Activated naive CD4-positive, alpha-beta T cell treated with anti-CD3 and anti-CD28 coated beads, Interleukin-2, amount 50 U/mL, for 72 hours (primary cell): Measurements from ENCODE around the gene NOTCH1. TPM values are rescaled to one million over a fixed set of nuclear protein-coding genes. Genes with fewer than 3 reads are reported as not detected.

Experiments
- ATAC-seq, 2 donors: fragments of 150-1000 bp; cut with Tn5 transposase; 2 replicates each; pipeline ENCODE4 v1.10.0; 2021; ENCODE audit warnings: mild to moderate bottlenecking in 2 of 2, moderate library complexity in 2 of 2
- DNase-seq, 2 donors: peaks; one replicate each; pipeline ENCODE4 v3.0.0; 2021 to 2022; ENCODE audit warnings: low spot score in 2 of 2
- H3K27ac Mint-ChIP-seq, 2 donors: one replicate each; pipeline ENCODE4 v1.8.0; 2022; ENCODE audit warnings: mild to moderate bottlenecking in 2 of 2, mixed read lengths in 2 of 2
- H3K36me3 Mint-ChIP-seq, 2 donors: one replicate each; pipeline ENCODE4 v1.8.0; 2022; ENCODE audit warnings: mixed read lengths in 2 of 2
- H3K9me3 Mint-ChIP-seq, 2 donors: one replicate each; pipeline ENCODE4 v1.8.0; 2022; ENCODE audit warnings: mixed read lengths in 2 of 2
- total RNA-seq, 2 donors: library from RNA; stranded (reverse); gene quantifications; one replicate each; pipeline ENCODE4 v1.2.3, GENCODE V29; 2022

NOTCH1 gene
- 10 to 100 TPM; 76.4 to 85.5 TPM for total RNA-seq

DNA sequence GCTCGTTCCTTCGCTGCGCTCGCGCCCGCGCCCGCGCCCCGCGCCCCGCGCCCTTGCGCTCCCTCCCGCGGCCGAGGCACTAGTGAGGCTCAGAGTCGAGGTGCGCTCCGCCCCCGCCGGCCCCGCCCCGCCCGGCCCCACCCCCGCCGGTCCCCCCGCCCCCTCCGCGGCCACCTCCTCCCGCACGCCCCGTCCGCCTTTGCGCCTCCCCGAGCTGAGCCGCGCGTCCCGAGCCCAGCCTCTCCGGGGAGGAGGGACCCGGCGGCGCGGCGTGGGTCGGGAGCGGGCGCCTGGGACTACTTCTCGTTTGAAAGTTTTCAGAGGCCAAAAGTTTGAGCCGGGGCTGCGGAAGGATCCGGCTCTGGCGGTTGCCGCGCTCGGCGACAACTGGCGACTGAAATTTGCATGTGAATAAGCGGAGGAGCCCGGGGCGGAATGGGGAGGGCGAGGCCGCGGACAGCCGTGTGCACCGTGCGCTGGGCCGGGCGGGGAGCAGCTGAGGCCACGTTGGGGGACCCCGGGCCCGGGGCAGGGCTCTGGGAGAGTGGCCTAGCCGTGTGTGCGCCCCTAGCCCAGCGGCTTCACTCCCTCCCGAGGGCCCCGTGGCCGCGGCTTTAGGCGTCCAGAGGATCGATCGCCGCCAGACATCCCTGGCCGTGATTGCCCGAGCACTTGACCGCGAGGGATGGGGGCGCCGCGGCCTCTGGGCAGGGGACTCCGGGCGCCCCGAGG is at the start of gene NOTCH1:
NOTCH1 (minus strand) TSS at position 84 of the 732 bp plus-strand sequence. CDS start 262 bp downstream, outside the sequence.
- DNase-seq (peak; percentile 87 to 88), ATAC-seq (peak; percentile 67 to 80)
- H3K9me3 Mint-ChIP-seq: no peaks in the 10 kb centered on the region
- H3K27ac Mint-ChIP-seq: peak within 1 kb of the TSS; percentile 83 to 85
- H3K36me3 Mint-ChIP-seq: peaks cover 9 to 11% of the 10 kb centered on the region in 2 donors

DNA sequence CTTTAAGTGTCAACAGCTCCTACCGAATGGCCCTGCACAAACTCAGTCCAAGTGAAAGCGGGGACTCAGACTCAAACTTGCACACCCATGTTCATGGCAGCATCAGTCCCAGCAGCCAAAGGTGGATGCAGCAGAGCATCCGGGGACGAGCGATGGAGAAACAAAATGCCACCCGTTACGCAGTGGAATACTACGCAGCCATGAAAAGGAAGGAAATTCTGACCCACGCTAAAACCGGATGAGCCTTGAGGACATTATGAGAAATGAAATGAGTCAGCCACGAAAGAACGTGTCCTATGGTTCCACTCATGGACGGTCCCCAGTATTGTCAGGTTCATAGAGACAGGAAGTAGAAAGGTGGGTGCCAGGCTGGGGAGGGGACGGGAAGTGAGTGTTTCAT is 48.6 kb upstream of the NOTCH1 start:
- no peak for ATAC-seq
- no peaks in the 10 kb centered on the region for H3K9me3 Mint-ChIP-seq
- DNase-seq: no peak
- H3K27ac Mint-ChIP-seq: no peak overlapping the region
- no peaks in the 10 kb centered on the region for H3K36me3 Mint-ChIP-seq

DNA sequence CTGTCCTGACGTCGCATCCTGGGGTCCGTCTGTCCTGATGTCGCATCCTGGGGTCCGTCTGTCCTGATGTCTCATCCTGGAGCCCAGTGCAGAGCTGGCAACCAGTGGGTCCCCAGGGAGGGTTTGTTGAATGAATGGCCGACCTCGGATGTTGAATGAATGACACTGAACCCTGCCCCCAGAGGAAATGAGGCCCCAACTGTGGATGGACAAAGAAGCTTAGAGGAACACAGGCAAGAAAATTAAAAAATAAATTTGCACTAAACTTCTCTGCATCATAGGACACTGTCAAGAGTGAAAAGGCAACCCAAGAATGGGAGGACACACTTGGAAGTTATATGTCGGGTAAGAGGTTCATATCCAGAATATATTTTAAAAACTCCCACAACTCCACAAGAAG is 47.7 kb upstream of the NOTCH1 start:
- ATAC-seq (no peak), DNase-seq (no peak)
- Mint-ChIP-seq H3K9me3 (no peaks in the 10 kb centered on the region), H3K36me3 (no peaks in the 10 kb centered on the region), H3K27ac (no peak overlapping the region)

DNA sequence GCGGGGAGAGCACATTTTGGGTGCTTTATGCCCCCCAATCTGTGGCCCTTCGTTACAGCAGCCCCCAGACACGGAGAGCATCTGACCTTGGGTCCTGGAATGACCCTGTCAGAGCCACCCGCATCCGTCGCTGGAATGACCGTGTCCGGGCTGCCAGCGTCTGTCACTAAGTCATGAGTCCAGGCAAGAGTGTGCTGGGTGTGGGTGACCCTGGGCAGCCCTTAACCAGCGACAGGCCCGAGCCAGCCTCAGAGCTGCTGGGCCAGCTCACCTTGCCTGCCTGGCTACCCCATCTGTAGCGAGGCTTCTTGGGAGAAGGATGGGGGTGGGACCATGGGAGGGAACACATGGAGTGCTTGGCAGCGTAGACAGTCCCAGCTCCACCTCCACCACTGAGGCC is 46.8 kb upstream of the NOTCH1 start:
- ATAC-seq (no peak), DNase-seq (no peak)
- Mint-ChIP-seq H3K36me3 (no peaks in the 10 kb centered on the region), H3K9me3 (no peaks in the 10 kb centered on the region), H3K27ac (no peak overlapping the region)

DNA sequence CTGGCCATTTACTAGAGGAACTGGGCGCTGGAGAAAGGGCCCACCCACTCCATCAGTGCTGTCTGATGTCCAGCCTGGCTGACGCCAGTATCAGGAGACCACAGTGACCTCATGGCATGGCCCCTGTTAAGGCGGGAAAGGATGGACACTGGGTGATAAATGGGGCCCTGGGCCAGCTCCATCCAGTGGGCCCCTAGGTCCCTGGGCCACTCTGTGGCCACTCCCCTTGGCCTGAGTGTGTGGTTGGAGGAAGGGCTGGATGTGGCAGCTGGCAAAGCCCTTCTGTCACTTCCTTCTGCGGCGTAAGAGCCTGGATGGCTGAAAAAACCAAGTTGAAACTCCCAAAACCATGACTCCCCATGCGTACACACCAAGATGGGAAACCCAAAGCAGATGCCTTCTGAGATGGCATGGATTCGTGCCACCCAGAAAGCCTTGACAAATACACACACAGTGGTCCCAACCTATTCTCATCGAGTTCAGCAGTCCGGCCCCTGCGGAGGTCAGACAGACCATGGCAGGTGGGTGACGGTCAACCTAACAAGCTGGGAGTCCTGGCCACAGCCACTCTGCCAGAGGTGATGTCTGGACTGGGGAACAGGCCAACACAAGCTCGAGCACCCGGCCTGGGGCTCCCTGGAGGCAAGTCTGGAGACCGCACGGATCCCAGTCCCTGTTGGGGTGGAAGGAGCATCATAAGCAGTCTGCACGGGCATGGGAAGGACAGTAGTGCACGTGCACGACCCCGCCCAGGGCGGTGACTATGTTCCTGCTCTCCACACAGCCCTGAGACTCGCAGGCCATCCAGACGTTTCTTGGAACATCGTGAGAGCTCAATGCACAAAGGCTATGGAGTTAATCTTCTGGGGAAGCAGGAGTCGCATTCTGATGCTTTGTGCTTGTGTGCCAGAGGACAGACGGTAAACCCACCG is 45.2 kb upstream of the NOTCH1 start:
- Mint-ChIP-seq H3K9me3 (no peaks in the 10 kb centered on the region), H3K27ac (peak overlapping the region in 1 of 2 donors; percentile 60), H3K36me3 (no peaks in the 10 kb centered on the region)
- ATAC-seq: no peak
- no peak for DNase-seq

DNA sequence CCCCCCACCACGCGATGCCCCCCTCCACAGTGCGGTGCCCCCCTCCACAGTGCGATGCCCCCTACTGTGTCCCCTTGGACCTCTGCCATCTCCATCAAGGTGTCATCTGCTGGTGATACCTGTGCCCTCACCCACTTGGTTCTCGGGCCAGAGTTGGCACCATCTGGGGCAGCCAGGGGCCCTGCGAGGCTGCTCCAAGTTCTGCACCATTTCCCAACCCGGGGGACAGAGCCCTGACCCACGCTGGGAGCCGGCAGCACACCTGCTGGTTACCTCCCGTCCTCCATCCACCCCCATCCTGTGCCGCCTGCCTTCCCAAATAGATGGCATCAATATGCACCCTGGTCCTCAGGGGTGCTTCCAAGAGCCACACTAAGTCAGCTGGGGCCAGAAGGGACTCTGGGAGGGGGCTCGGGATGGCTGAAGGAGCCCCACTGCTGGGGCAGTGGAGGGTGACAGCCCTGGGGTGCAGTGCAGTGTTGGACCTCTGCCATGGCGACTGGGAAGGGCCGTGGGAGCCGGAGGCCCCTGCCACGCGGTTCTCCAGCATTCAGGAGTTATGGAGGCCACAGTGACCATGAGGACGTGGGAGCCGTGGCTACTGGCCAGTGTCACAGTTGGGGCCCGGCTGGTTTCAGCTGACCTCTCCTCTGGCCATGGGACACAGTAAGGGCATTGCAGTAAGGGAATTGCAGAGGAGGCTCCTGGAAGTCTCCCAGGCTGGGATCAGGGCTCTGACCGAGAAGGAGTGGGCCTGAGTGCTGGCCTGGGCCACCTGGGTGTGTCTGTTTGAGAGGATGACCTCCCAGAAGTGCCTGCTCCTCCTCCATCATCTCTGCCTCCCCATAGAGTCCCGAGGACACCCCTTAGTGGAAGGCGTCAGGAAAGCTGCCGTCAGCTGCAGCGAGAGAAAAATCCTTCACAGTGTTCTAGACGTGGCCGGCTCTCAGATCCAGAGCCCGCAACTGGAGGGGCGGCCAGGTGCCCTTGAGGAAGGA is 44.2 kb upstream of the NOTCH1 start:
- H3K36me3 Mint-ChIP-seq: no peaks in the 10 kb centered on the region
- no peak overlapping the region for H3K27ac Mint-ChIP-seq
- ATAC-seq (no peak), DNase-seq (no peak)
- H3K9me3 Mint-ChIP-seq: no peaks in the 10 kb centered on the region

DNA sequence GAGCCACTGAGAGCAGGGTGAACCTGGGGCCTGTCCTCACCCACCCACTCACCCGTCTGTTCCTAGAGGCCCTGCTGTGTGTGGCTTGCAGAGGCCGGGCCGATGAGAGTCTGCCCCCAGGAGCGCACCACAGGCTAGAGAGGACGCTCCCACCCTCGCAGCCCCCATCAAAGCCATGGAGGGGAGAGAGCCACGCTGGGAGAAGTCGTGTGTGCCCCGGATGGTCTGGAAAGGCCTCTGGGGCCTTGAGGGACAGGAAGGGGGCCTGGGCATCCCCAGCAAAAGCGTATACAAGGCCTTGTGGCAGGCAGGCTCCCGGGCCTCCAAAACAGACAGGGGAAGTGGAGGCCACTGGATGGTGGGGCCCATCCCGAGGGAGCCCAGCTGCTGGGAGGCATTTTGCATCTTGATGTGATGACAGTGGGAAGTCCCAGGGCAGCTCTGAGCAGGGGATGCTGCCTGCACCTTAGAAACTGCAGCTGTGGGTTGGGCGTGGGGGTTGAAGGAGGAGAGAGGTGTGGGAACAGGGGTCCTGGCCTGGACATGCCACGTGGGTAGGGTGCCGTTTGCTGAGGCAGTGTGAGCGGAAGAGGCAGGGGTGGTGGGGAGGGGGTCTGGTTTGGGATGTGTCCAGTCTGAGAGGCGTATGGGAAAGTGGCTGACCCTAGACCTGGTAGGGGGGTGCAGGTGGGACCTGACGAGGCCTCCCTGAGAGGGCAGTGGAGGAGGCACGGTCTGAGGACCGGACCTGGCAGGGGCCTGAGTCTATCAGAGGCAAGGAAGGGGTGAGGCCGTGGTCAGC is 43.0 kb upstream of the NOTCH1 start:
- ATAC-seq (peak; percentile 63 to 73), DNase-seq (no peak)
- Mint-ChIP-seq H3K9me3 (no peaks in the 10 kb centered on the region), H3K27ac (peak overlapping the region; percentile 39 to 92), H3K36me3 (no peaks in the 10 kb centered on the region)

DNA sequence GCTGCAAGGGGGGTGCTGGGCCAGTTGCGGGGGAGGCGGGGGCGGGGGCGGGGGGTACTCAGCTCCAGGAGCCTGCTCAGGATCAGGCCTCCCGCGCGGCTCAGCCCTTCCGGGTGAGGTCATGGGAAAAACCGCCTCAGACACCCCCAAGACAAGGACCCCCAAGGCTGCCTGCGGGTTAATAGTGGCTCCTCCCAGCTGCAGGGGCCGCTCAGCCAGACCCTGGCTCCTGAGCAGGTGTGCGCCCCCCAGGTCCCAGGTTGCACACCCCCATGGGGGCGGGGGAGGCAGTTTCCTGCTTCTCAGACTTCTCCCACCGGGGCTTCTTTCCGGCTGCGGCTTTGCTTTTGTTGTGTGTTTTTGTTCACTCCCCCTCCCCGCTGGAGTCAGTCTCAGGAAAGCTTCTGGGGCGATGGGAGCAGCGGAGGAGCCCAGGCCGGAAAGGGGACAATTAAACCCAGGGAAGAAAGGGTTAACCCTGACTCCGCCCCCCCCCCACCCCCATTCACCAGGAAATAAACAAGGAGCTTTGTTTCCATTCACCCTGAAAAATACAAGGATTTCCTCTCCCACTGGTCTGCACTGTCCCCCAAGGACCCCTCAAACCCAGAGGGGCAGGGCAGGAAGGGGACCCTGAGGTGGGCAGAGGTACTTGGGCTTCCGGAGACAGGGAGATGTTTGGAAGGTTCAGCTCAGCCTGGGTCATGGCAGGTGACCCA is 42.3 kb upstream of the NOTCH1 start:
- no peak for ATAC-seq
- DNase-seq: no peak
- H3K36me3 Mint-ChIP-seq: no peaks in the 10 kb centered on the region
- H3K27ac Mint-ChIP-seq: peak overlapping the region; percentile 39 to 92
- no peaks in the 10 kb centered on the region for H3K9me3 Mint-ChIP-seq

DNA sequence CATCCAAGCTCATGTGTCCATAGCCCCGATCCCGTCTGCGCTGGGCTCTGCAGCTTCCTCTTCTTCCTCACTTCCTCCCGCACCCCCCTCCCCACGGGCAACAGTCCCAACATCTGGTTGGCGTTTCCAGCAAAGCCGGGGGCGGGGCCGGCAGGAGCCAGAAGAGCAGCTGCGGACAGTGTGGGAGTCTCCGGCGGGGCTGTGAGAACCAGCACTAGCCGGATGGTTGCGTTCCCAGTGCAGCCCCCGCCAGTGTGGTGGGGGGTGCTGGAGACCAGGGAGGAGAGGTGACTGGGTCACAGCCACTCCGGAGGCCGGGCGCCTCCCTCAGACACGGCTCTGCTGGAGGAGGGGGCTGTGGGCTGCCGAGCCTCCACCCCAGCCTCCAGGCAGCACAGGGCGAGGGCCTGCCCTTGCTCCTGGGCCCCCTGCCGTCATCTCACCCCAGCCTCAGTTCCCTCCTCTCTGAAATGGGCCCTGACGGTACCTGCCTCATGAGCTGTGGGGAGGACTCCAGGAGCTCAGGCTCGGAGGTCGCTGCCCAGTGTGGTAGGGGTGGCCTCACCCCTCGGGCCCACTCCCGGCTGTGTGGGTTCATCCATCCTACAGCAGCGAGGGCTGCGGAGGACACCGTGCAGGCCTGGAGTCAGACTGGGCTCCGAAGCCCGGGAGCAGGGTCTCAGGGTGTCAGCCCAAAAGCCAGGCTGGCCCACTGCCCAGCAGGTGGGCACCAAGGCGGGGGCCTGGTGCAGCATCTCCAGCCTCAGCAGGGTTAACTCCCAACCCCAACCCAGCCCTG is 41.5 kb upstream of the NOTCH1 start:
- no peaks in the 10 kb centered on the region for H3K9me3 Mint-ChIP-seq
- no peaks in the 10 kb centered on the region for H3K36me3 Mint-ChIP-seq
- ATAC-seq: peak in 1 of 2 donors; percentile 16
- DNase-seq: no peak
- no peak overlapping the region for H3K27ac Mint-ChIP-seq

DNA sequence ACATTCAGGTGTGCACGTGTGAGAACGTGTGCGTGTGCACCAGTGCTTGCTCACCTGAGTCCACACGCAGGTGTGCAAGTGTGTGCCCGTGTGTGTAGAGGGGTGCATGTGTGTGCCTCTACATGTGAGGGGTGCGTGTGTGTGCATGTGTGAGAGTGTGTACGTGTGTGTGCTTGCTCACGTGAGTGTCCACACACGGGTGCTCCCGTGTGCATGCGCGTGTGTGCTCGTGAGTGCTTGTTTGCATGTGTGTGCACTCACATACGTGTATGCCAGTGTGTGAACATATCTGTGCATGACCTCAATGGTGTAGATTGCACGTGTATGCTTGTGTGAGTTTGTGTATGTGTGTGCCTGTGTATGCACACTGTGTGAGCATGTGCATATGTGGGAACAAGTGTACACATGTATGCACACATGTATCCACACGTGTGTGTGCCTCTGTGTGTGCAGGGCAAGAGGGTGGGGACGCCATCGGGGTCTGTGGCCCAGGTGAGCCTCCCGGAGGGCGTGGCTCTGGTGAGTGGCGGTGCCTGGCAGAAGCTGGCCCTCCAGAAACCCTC is 40.6 kb upstream of the NOTCH1 start:
- DNase-seq (no peak), ATAC-seq (no peak)
- Mint-ChIP-seq H3K36me3 (no peaks in the 10 kb centered on the region), H3K27ac (no peak overlapping the region), H3K9me3 (no peaks in the 10 kb centered on the region)

DNA sequence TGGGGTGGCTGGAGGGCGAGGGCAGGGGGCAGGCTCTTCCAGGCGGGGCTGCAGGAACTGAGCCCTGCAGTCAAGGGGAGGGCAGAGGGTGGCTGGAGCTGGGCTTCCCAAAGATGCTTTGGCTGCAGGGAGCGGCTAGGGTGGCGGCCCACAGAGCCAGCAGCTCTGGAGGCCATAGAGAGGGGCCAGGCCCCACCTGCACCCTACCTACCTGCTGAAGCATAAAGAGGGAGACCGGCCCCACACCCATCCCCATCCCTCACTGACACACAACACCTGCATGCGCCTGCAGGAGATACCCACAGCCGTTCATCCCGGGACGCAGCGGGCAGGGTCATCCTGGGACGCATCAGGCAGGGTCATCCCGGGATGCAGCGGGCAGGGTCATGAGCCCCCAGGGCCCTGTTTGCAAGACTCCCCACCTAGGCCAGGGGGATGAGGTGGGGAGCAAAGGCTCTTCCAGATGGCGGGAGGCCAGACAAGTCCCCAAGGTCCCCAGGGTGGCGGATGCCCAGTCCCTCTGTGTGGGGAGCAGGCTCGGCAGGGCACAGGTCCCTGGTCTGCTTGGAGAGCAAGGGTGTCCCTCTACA is 39.8 kb upstream of the NOTCH1 start:
- Mint-ChIP-seq H3K9me3 (no peaks in the 10 kb centered on the region), H3K27ac (no peak overlapping the region), H3K36me3 (no peaks in the 10 kb centered on the region)
- ATAC-seq (no peak), DNase-seq (no peak)

DNA sequence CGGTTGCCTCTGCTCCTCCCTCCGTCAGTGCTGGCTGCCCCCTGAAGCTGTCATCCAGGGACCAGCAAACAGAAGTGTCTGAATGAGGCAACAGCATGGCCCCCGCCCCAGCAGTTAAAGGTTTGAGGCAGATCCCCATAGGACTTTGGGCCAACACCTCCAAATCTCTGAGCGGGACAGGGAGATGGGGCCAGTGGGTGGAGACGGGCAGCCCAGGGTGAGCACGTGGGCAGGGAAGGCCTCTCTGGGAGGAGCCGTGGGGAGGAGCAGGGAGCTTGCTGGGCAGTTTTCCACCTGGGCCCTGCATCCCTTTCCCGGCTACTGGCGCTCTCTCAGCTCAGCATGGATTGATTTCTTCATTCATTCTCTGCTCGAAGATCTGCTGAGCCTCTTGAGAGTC is 39.1 kb upstream of the NOTCH1 start:
- Mint-ChIP-seq H3K27ac (no peak overlapping the region), H3K9me3 (no peaks in the 10 kb centered on the region), H3K36me3 (no peaks in the 10 kb centered on the region)
- ATAC-seq (no peak), DNase-seq (no peak)

DNA sequence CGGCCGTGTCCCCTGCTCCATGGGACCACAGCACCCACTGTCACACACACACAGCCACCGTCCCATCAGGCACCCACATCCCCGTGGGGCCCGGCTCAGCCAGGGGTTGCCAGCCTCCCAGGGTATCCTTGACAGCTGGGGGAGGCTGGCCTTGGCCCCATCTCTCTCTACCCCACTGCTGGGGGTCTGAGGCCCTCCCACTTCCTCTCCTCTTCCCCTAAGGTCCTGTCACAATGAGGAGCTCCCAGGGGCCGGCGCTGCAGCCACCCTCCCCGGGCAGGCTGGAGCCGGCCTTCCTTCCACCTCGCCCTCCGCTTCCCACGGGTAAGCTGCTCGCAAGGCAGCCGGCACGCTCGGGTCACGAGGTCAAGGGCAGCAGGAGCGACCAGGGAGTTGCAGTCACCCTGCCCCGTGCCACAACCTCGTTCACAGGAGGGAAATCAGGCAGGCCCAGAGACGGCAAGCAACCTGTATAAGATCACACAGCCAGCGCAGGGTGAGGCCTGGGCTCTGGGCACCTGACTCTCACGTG is 38.6 kb upstream of the NOTCH1 start:
- Mint-ChIP-seq H3K27ac (no peak overlapping the region), H3K9me3 (no peaks in the 10 kb centered on the region), H3K36me3 (no peaks in the 10 kb centered on the region)
- DNase-seq: no peak
- no peak for ATAC-seq
